Hematopoietic multipotent progenitor cell treated with erythropoietin and hydrocortisone succinate and interleukin-3 and kit ligand, for 15 days (in vitro differentiated cells): ENCODE measurements around the gene DTX1.
"Not testable (repeated sequence)": the region's sequence is repeated elsewhere in the genome, so short reads cannot be mapped to it uniquely, and the experiment has no call there.

Experiments used
- DNase-seq: peaks from one replicate; pipeline ENCODE4 v3.0.0-alpha.2; 2015; ENCODE audit warnings: low spot score

Gene DTX1

GRCh38 chr12:113115455-113116126, 59.1 kb downstream of the DTX1 start:
- no peak for DNase-seq

- no peak for DNase-seq
These were observed 60.3 kb downstream of the DTX1 start for GRCh38 chr12:113116875-113117274.

- not testable (repeated sequence) for DNase-seq
These were observed 61.2 kb downstream of the DTX1 start for GRCh38 chr12:113117684-113118083.

- DNase-seq = no peak
These were observed 61.6 kb downstream of the DTX1 start for GRCh38 chr12:113118142-113118541.

- DNase-seq = no peak
These were observed 63.6 kb downstream of the DTX1 start for GRCh38 chr12:113119980-113120669.

- DNase-seq = no peak
These were observed 64.3 kb downstream of the DTX1 start for GRCh38 chr12:113120670-113121370.

- no peak for DNase-seq
These were observed 71.3 kb downstream of the DTX1 start for GRCh38 chr12:113127791-113128199.

- DNase-seq = no peak
These were observed 72.5 kb downstream of the DTX1 start for GRCh38 chr12:113128802-113129663.

GRCh38 chr12:113129664-113130456, 73.3 kb downstream of the DTX1 start:
- no peak for DNase-seq

- no peak for DNase-seq
These were observed 74.1 kb downstream of the DTX1 start for GRCh38 chr12:113130457-113131135.

- no peak for DNase-seq
These were observed 75.0 kb downstream of the DTX1 start for GRCh38 chr12:113131556-113131955.

GRCh38 chr12:113133036-113133435, 76.5 kb downstream of the DTX1 start:
- no peak for DNase-seq

- DNase-seq = no peak
These were observed 77.1 kb downstream of the DTX1 start for GRCh38 chr12:113133666-113134065.

- DNase-seq = no peak
These were observed 77.5 kb downstream of the DTX1 start for GRCh38 chr12:113134071-113134470.

GRCh38 chr12:113134521-113134951, 78.0 kb downstream of the DTX1 start:
- DNase-seq = no peak

- no peak for DNase-seq
These were observed 78.9 kb downstream of the DTX1 start, which contains the start of gene RASAL1 for GRCh38 chr12:113135178-113136127. TSS of gene RASAL1 (minus strand) at chr12:113135761. CDS start at chr12:113135462, 299 bp downstream.

GRCh38 chr12:113136128-113136989, 79.8 kb downstream of the DTX1 start:
- no peak for DNase-seq

GRCh38 chr12:113136990-113137511, 80.5 kb downstream of the DTX1 start:
- no peak for DNase-seq
